ENCODE measurements around the gene RASA2. TPM values are rescaled to one million over a fixed set of nuclear protein-coding genes. Genes with fewer than 3 reads are reported as not detected.

The RASA2 gene
- total RNA-seq, 1 donor from 2014 or later, result 4.3 TPM

DNA sequence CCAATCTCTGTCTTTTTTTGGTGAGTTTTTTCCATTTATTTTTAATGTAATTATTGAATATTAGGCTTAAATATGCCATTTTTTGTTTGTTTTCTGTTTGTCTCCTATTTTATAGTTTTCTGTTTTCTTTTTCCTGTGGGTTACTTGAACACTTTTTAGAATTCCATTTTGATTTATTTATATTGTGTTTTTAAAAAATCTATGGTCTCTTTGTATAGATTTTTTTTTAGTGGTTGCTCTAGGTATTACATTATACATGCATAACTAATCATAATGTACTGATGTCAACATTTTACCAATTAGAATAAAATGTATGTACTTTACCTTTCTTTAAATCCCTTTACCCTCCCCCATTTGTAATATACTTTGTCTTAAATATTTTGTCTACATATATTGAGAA lies 56.2 kb downstream of the RASA2 start:
- intact Hi-C loops (cut with micrococcal nuclease), result no loop called here
- no peak for DNase-seq
- Histone ChIP-seq H3K27ac (replicated peaks) (no peak overlapping the region), H3K36me3 (peaks cover 31% of the 10 kb centered on the region), H3K9me3 (replicated peaks) (peaks cover 33% of the 10 kb centered on the region), H3K4me1 (no peaks in the 10 kb centered on the region), H3K27me3 (ENCODE audit: low read depth) (no peaks in the 10 kb centered on the region), H3K4me3 (no peak overlapping the region)
- TF ChIP-seq, protein P1, sequence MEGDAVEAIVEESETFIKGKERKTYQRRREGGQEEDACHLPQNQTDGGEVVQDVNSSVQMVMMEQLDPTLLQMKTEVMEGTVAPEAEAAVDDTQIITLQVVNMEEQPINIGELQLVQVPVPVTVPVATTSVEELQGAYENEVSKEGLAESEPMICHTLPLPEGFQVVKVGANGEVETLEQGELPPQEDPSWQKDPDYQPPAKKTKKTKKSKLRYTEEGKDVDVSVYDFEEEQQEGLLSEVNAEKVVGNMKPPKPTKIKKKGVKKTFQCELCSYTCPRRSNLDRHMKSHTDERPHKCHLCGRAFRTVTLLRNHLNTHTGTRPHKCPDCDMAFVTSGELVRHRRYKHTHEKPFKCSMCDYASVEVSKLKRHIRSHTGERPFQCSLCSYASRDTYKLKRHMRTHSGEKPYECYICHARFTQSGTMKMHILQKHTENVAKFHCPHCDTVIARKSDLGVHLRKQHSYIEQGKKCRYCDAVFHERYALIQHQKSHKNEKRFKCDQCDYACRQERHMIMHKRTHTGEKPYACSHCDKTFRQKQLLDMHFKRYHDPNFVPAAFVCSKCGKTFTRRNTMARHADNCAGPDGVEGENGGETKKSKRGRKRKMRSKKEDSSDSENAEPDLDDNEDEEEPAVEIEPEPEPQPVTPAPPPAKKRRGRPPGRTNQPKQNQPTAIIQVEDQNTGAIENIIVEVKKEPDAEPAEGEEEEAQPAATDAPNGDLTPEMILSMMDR (IDR thresholded peaks at IDR 0.05; ENCODE audit: borderline replicate concordance), result no peak

DNA sequence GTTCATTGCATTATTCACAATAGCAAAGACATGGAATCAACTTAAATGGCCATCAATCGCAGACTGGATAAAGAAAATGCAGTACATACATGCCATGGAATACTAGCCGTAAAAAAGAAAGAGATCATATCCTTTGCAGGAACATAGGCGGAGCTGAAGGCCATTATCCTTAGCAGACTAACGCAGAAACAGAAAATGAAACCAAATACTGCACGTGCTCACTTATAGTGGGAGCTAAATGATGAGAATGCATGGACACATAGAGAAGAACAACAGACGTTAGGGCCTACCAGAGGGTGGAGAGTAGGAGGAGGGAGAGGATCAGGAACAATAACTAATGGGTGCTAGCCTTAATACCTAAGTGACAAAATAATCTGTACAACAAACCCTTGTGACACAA lies 57.9 kb downstream of the RASA2 start:
- Histone ChIP-seq H3K4me1 (no peaks in the 10 kb centered on the region), H3K9me3 (replicated peaks) (peaks cover 35% of the 10 kb centered on the region), H3K4me3 (peak overlapping the region; percentile 26), H3K27ac (replicated peaks) (peak overlapping the region; percentile 26), H3K36me3 (peaks cover 31% of the 10 kb centered on the region), H3K27me3 (ENCODE audit: low read depth) (no peaks in the 10 kb centered on the region)
- TF ChIP-seq, protein P1 (IDR thresholded peaks at IDR 0.05; ENCODE audit: borderline replicate concordance), result no peak
- intact Hi-C loops (cut with micrococcal nuclease), result no loop called here
- no peak for DNase-seq

DNA sequence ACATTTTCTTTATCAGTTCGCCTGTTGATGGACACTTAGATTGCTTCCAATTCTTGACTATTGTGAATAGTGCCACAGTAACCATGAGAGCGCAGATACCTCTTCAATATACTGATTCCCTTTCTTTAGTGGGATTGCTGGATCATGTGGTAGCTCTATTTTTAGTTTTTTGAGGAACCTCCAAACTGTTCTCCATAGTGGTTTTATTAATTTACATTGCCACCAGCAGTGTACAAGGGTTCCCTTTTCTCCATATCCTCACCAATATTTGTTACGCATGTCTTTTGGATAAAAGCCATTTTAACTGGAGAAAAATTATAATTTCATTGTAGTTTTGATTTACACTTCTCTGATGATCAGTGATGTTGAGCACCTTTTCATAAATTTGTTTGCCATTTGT lies 59.3 kb downstream of the RASA2 start:
- Histone ChIP-seq H3K36me3 (peaks cover 31% of the 10 kb centered on the region), H3K27ac (replicated peaks) (no peak overlapping the region), H3K9me3 (replicated peaks) (peaks cover 35% of the 10 kb centered on the region), H3K4me1 (no peaks in the 10 kb centered on the region), H3K4me3 (no peak overlapping the region), H3K27me3 (ENCODE audit: low read depth) (no peaks in the 10 kb centered on the region)
- DNase-seq, result no peak
- TF ChIP-seq, protein P1 (IDR thresholded peaks at IDR 0.05; ENCODE audit: borderline replicate concordance), result no peak
- intact Hi-C loops (cut with micrococcal nuclease), result no loop called here

DNA sequence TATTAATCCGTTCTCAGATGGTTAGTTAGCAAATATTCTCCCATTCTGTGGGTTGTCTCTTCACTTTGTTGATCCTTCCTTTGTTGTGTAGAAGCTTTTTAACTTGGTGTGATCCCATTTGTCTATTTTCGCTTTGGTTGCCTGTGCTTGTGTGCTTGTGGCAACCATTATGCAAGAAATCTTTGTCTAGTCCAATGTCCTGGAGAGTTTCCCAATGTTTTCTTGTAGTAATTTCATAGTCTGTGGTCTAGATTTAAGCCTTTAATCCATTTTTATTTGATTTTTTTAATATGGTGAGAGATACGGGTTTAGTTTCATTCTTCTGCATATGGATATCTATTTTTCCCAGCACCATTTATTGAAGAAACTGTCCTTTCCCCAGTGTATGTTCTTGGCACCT lies 59.8 kb downstream of the RASA2 start:
- intact Hi-C loops (cut with micrococcal nuclease), result no loop called here
- H3K9me3 ChIP-seq (replicated peaks), result peaks cover 35% of the 10 kb centered on the region
- H3K4me3 ChIP-seq, result no peak overlapping the region
- TF ChIP-seq, protein P1 (IDR thresholded peaks at IDR 0.05; ENCODE audit: borderline replicate concordance), result no peak
- H3K27ac ChIP-seq (replicated peaks), result no peak overlapping the region
- peaks cover 31% of the 10 kb centered on the region for H3K36me3 ChIP-seq
- H3K27me3 ChIP-seq (ENCODE audit: low read depth), result no peaks in the 10 kb centered on the region
- H3K4me1 ChIP-seq, result no peaks in the 10 kb centered on the region
- DNase-seq, result no peak

DNA sequence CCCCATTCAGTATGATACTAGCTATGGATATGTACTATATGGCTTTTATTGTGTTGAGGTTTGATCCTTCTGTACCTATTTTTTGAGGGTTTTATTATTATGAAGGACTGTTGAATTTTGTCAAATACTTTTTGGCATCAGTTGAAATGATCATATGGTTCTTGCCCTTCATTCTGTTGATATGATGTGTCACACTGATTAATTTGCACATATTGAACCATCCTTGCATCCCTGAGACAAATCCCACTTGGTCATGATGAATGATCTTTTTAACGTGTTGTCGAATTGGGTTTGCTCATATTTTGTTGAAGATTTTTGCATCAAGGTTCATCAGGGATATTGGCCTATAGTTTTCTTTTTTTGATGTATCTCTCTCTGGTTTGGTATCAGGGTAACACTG lies 61.0 kb downstream of the RASA2 start:
- no peaks in the 10 kb centered on the region for H3K27me3 ChIP-seq (ENCODE audit: low read depth)
- H3K9me3 ChIP-seq (replicated peaks), result peaks cover 31% of the 10 kb centered on the region
- DNase-seq, result no peak
- peaks cover 7% of the 10 kb centered on the region for H3K4me1 ChIP-seq
- H3K4me3 ChIP-seq, result no peak overlapping the region
- TF ChIP-seq, protein P1 (IDR thresholded peaks at IDR 0.05; ENCODE audit: borderline replicate concordance), result no peak
- no peak overlapping the region for H3K27ac ChIP-seq (replicated peaks)
- intact Hi-C loops (cut with micrococcal nuclease), result no loop called here
- peaks cover 24% of the 10 kb centered on the region for H3K36me3 ChIP-seq
